Kidney epithelial cell (primary cell): ENCODE results near the gene BUD23. TPM values are rescaled to one million over a fixed set of nuclear protein-coding genes. Genes with fewer than 3 reads are reported as not detected.

Experiments
- DNase-seq: peaks from one replicate; pipeline ENCODE4 v3.0.0-alpha.2; 2010; ENCODE audit warnings: low read depth
- H3K27me3 ChIP-seq: 2 replicates; pipeline ENCODE4 v1.6.0; 2011; ENCODE audit warnings: low read length; ENCODE audit not compliant: control insufficient read depth, insufficient read depth
- H3K36me3 ChIP-seq: 2 replicates; pipeline ENCODE4 v1.5.1; 2011; ENCODE audit warnings: low read length; ENCODE audit not compliant: control insufficient read depth, insufficient read depth
- H3K4me3 ChIP-seq: 2 replicates; pipeline ENCODE4 v1.5.1; 2011; ENCODE audit warnings: low read depth, mild to moderate bottlenecking, control low read depth, low read length
- total RNA-seq: library from RNA; depleted of rRNA; stranded (reverse); fragments of >200 nt; gene quantifications from 2 replicates; pipeline ENCODE4 v1.2.3, GENCODE V29; 2015
- TF ChIP-seq, protein P1 (sequence below): IDR thresholded peaks from 2 replicates; pipeline ENCODE4 v1.5.1; 2011; ENCODE audit warnings: mild to moderate bottlenecking, moderate library complexity, low read length, control low read depth, inconsistent platforms; ENCODE audit not compliant: insufficient read depth, poor library complexity, severe bottlenecking

BUD23 gene
- total RNA-seq, 1 donor from 2014 or later: 69.1 TPM

DNA sequence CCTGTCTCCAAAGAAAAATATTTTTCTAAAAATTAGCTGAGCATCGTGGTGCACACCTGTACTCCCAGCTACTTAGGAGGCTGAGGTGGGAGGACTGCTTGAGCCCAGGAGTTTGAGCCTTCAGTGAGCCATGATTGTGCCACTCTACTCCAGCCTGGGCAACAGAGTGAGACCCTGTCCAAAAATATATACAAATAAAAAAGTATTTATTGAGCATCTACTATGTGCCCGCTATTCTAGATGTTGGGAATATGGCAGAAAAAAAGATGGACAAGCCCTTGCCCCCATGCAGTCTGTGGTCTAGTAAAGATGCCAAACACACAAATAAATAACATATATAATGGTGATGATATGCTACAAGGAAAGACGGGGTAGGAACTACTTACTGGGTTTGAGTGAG is 40.4 kb downstream of the BUD23 start:
- no peaks in the 10 kb centered on the region for H3K36me3 ChIP-seq
- DNase-seq: no peak
- H3K27me3 ChIP-seq: peaks cover 2% of the 10 kb centered on the region
- TF ChIP-seq, protein P1, sequence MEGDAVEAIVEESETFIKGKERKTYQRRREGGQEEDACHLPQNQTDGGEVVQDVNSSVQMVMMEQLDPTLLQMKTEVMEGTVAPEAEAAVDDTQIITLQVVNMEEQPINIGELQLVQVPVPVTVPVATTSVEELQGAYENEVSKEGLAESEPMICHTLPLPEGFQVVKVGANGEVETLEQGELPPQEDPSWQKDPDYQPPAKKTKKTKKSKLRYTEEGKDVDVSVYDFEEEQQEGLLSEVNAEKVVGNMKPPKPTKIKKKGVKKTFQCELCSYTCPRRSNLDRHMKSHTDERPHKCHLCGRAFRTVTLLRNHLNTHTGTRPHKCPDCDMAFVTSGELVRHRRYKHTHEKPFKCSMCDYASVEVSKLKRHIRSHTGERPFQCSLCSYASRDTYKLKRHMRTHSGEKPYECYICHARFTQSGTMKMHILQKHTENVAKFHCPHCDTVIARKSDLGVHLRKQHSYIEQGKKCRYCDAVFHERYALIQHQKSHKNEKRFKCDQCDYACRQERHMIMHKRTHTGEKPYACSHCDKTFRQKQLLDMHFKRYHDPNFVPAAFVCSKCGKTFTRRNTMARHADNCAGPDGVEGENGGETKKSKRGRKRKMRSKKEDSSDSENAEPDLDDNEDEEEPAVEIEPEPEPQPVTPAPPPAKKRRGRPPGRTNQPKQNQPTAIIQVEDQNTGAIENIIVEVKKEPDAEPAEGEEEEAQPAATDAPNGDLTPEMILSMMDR: no peak
- H3K4me3 ChIP-seq: no peak overlapping the region

GRCh38 chr7:73726083-73726466 is 42.7 kb downstream of the BUD23 start:
- Histone ChIP-seq H3K27me3 (peaks cover 2% of the 10 kb centered on the region), H3K4me3 (no peak overlapping the region), H3K36me3 (no peaks in the 10 kb centered on the region)
- TF ChIP-seq, protein P1: no peak
- DNase-seq: no peak

- H3K36me3 ChIP-seq: no peaks in the 10 kb centered on the region
- no peak overlapping the region for H3K4me3 ChIP-seq
- peaks cover 2% of the 10 kb centered on the region for H3K27me3 ChIP-seq
- TF ChIP-seq, protein P1: no peak
- no peak for DNase-seq
These were observed 44.6 kb downstream of the BUD23 start for GRCh38 chr7:73727952-73728351.

GRCh38 chr7:73728551-73728950 is 45.2 kb downstream of the BUD23 start:
- TF ChIP-seq, protein P1: no peak

DNA sequence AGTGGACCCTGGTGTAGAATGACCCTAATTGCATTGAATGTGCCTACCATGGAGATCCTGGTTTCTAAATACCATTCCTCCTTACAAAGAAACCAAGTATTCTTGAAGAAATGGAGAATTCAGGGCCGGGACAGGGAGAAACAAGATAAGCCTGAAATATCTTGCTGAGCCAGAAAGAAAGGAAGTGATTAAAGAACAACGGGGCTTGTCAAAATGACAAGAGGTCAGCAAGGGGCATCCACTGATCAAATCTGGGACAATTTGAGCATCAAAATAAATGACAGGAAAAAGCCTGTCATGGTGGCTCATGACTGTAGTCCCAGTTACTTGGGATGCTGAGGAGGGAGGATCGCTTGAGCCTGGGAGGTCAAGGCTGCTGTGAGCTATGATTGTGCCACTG is 47.1 kb downstream of the BUD23 start:
- Histone ChIP-seq H3K36me3 (no peaks in the 10 kb centered on the region), H3K4me3 (no peak overlapping the region), H3K27me3 (peaks cover 2% of the 10 kb centered on the region)
- TF ChIP-seq, protein P1: no peak
- DNase-seq: no peak

More at GRCh38 chr7:73728551-73728950, 45.2 kb downstream of the BUD23 start:
- DNase-seq: no peak
- Histone ChIP-seq H3K36me3 (no peaks in the 10 kb centered on the region), H3K27me3 (peaks cover 2% of the 10 kb centered on the region), H3K4me3 (no peak overlapping the region)

- no peaks in the 10 kb centered on the region for H3K36me3 ChIP-seq
- H3K27me3 ChIP-seq: no peaks in the 10 kb centered on the region
- no peak overlapping the region for H3K4me3 ChIP-seq
- TF ChIP-seq, protein P1: no peak
- no peak for DNase-seq
These were observed 49.0 kb downstream of the BUD23 start for GRCh38 chr7:73732397-73732796.
